ES-I3 (cell line): ENCODE results near the gene USP38.
"Not testable (repeated sequence)": the region's sequence is repeated elsewhere in the genome, so short reads cannot be mapped to it uniquely, and the experiment has no call there.

Experiments
- H3K36me3 ChIP-seq: 2 replicates; pipeline ENCODE4 v1.6.1; 2013; ENCODE audit warnings: mild to moderate bottlenecking, low read length, control low read depth, moderate library complexity; ENCODE audit not compliant: insufficient read depth
- H3K4me1 ChIP-seq: 2 replicates; pipeline ENCODE4 v1.6.1; 2013; ENCODE audit warnings: mild to moderate bottlenecking, control low read depth, low read length; ENCODE audit not compliant: insufficient read depth
- H3K9ac ChIP-seq: 2 replicates; pipeline ENCODE4 v1.6.1; 2013; ENCODE audit warnings: low read depth, mild to moderate bottlenecking, low read length, moderate library complexity
- H3K9me3 ChIP-seq: 2 replicates; pipeline ENCODE4 v1.6.1; 2013; ENCODE audit warnings: mild to moderate bottlenecking, low read length, moderate library complexity; ENCODE audit not compliant: control insufficient read depth, insufficient read depth

The USP38 gene

GRCh38 chr4:143260750-143261149 is 76.0 kb downstream of the USP38 start:
- no peak overlapping the region for H3K9ac ChIP-seq
- H3K4me1 ChIP-seq: no peaks in the 10 kb centered on the region
- no peaks in the 10 kb centered on the region for H3K36me3 ChIP-seq
- H3K9me3 ChIP-seq: no peaks in the 10 kb centered on the region

- Histone ChIP-seq H3K36me3 (no peaks in the 10 kb centered on the region), H3K4me1 (no peaks in the 10 kb centered on the region), H3K9me3 (no peaks in the 10 kb centered on the region; the same call in 1 of the 2 replicates), H3K9ac (no peak overlapping the region)
Observed at GRCh38 chr4:143262838-143263237, 78.1 kb downstream of the USP38 start.

- H3K4me1 ChIP-seq, H3K9ac ChIP-seq, H3K9me3 ChIP-seq, H3K36me3 ChIP-seq: not testable (repeated sequence)
Observed at GRCh38 chr4:143267690-143268089, 83.0 kb downstream of the USP38 start.

GRCh38 chr4:143270256-143270838 is 85.6 kb downstream of the USP38 start:
- no peaks in the 10 kb centered on the region for H3K4me1 ChIP-seq
- H3K9ac ChIP-seq: no peak overlapping the region
- H3K9me3 ChIP-seq: peaks cover 2% of the 10 kb centered on the region; the same call in 1 of the 2 replicates
- no peaks in the 10 kb centered on the region for H3K36me3 ChIP-seq
